ENCODE measurements around the gene CD177. TPM values are rescaled to one million over a fixed set of nuclear protein-coding genes. Genes with fewer than 3 reads are reported as not detected.
"Not testable (repeated sequence)": the region's sequence is repeated elsewhere in the genome, so short reads cannot be mapped to it uniquely, and the experiment has no call there.

CD177 gene
- total and polyA plus RNA-seq, 7 donors: 0.03 to 1.1 (median 0.16) TPM; not detected in 2

DNA sequence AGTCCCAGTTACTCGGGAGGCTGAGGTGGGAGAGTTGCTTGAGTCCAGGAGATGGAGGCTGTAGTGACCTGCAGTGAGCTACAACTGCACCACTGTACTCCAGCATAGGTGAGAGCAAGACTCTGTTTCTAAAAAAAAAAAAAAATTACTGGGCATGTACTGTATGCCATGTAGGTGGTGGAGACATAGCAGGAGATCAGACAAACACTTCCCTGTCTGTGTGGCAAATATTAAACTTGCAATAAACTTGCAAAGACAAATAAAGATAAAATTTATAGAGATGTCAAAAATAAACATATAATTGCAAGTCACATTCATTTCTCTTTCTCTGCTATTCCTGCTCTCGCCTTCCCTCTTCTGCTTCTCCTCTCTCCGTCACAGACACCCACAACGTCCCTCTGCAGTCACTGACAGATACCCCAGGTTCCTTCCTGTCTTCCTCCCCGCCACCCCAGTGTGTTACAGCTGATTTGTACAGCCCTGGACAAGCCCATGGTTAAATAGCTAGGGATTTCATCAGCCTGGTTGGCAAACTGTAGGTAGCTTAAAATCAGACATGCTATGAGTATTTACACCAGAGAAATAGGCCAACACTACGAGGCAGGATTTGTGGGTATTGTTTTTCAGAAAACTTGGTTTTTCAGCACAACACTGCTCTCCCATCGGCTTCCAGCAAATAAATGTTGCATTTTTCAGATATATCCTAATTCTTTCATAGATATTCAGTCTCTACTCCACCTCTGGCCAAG is 1.3 kb upstream of the CD177 start:
- TF ChIP-seq, protein P1, sequence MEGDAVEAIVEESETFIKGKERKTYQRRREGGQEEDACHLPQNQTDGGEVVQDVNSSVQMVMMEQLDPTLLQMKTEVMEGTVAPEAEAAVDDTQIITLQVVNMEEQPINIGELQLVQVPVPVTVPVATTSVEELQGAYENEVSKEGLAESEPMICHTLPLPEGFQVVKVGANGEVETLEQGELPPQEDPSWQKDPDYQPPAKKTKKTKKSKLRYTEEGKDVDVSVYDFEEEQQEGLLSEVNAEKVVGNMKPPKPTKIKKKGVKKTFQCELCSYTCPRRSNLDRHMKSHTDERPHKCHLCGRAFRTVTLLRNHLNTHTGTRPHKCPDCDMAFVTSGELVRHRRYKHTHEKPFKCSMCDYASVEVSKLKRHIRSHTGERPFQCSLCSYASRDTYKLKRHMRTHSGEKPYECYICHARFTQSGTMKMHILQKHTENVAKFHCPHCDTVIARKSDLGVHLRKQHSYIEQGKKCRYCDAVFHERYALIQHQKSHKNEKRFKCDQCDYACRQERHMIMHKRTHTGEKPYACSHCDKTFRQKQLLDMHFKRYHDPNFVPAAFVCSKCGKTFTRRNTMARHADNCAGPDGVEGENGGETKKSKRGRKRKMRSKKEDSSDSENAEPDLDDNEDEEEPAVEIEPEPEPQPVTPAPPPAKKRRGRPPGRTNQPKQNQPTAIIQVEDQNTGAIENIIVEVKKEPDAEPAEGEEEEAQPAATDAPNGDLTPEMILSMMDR (IDR thresholded peaks at IDR 0.05): no peak
- Histone ChIP-seq H3K27me3 (ENCODE audit: insufficient read depth in 3 of 3, low read length in 2 of 3) (peaks cover 2 to 9% (median 3%) of the 10 kb centered on the region in 3 donors), H3K9me3 (no peaks in the 10 kb centered on the region), H3K27ac (no peak overlapping the region), H3K4me3 (no peak overlapping the region), H3K36me3 (ENCODE audit: insufficient read depth in 1 of 2, low read depth in 1 of 2) (no peaks in the 10 kb centered on the region), H3K4me1 (no peaks in the 10 kb centered on the region)
- intact Hi-C loops (cut with DNase I): no loop called here
- DNase-seq (no peak), ATAC-seq (no peak)
- WGBS, 3 donors: 66 to 73% (median 67%) methylated on average over 7 of the region's 7 CpGs

DNA sequence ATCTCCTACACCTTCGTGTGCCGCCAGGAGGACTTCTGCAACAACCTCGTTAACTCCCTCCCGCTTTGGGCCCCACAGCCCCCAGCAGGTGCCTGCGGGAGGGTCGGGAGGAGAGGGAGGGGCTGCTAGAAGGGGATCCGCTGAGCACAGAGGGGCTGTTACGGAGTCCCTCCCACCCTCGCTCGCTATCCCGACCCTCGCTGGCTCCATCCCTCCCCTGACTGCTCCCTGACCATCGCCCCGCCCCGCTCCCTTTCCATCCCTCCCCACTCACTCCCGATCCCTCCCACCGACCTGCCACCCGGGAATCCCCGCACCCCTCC is 780 bp downstream of the CD177 start:
- no peaks in the 10 kb centered on the region for H3K9me3 ChIP-seq
- intact Hi-C loops (cut with DNase I): no loop called here
- no peaks in the 10 kb centered on the region for H3K4me1 ChIP-seq
- H3K27me3 ChIP-seq (ENCODE audit: insufficient read depth in 3 of 3, low read length in 2 of 3): peaks cover 2 to 9% (median 3%) of the 10 kb centered on the region in 3 donors
- H3K36me3 ChIP-seq (ENCODE audit: insufficient read depth in 1 of 2, low read depth in 1 of 2): no peaks in the 10 kb centered on the region
- H3K27ac ChIP-seq: no peak overlapping the region
- H3K4me3 ChIP-seq: no peak overlapping the region
- TF ChIP-seq, protein P1 (IDR thresholded peaks at IDR 0.05): no peak
- no peak for ATAC-seq
- no peak for DNase-seq
- WGBS, 3 donors: 1 to 25% (median 5%) methylated on average over 14 to 19 of the region's 19 CpGs

DNA sequence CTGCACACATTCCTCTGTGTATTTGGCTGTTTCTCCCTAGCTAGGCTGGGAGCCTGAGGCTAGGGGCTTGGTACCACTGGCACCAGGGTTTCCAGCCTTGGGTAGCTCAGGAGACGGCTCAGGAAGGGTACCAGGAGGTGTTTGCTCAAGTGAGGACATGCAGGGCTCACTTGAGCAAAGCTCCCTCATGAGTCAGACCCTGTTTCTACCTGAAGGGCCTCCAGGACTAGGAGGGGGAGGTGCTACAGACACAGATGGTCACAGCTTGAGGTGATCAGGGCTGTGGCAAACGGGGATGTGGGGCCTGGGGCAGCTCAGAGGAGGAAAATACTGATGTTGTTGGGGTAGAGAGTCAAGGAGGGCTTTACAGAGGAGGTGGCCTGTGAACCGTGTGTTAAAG is 3.3 kb downstream of the CD177 start:
- DNase-seq; H3K36me3 ChIP-seq (ENCODE audit: insufficient read depth in 1 of 2, low read depth in 1 of 2); H3K4me3 ChIP-seq; H3K27me3 ChIP-seq (ENCODE audit: insufficient read depth in 3 of 3, low read length in 2 of 3); ATAC-seq; H3K27ac ChIP-seq; H3K4me1 ChIP-seq; H3K9me3 ChIP-seq; intact Hi-C loops (cut with DNase I): not testable (repeated sequence)
- no CpG with 5 or more reads among the region's 3 CpGs for WGBS, 3 donors

DNA sequence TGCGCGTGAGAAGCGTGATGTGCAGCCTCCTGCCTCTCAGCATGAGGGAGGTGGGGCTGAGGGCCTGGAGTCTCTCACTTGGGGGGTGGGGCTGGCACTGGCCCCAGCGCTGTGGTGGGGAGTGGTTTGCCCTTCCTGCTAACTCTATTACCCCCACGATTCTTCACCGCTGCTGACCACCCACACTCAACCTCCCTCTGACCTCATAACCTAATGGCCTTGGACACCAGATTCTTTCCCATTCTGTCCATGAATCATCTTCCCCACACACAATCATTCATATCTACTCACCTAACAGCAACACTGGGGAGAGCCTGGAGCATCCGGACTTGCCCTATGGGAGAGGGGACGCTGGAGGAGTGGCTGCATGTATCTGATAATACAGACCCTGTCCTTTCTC is 8.7 kb downstream of the CD177 start:
- no peaks in the 10 kb centered on the region for H3K36me3 ChIP-seq (ENCODE audit: insufficient read depth in 1 of 2, low read depth in 1 of 2)
- H3K27me3 ChIP-seq (ENCODE audit: insufficient read depth in 3 of 3, low read length in 2 of 3): no peaks in the 10 kb centered on the region
- intact Hi-C loops (cut with DNase I): no loop called here
- no peaks in the 10 kb centered on the region for H3K9me3 ChIP-seq
- WGBS, 3 donors: 55 to 70% (median 65%) methylated on average over 7 to 8 of the region's 8 CpGs
- no peak for ATAC-seq
- no peaks in the 10 kb centered on the region for H3K4me1 ChIP-seq
- H3K4me3 ChIP-seq: no peak overlapping the region
- TF ChIP-seq, protein P1 (IDR thresholded peaks at IDR 0.05): no peak
- H3K27ac ChIP-seq: no peak overlapping the region
- DNase-seq: no peak

DNA sequence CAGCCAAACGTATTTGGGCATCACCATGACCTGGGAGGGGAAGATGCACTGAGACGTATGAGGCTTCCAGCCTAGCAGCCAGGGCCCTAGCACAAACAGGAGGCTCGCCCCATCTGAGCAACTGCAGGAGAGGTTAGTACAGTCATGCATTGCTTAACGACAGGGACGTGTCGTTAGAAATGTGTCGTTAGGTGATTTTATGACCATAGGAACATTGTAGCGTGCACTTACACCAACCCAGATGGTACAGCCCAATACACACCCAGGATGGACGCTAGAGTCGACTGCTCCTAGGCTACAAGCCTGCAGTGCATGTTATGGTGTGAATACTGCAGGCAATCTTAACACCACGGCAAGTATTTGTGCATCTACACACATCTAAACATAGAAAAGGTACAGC is 9.3 kb downstream of the CD177 start:
- DNase-seq (no peak), ATAC-seq (no peak)
- intact Hi-C loops (cut with DNase I): no loop called here
- Histone ChIP-seq H3K36me3 (ENCODE audit: insufficient read depth in 1 of 2, low read depth in 1 of 2) (no peaks in the 10 kb centered on the region), H3K27me3 (ENCODE audit: insufficient read depth in 3 of 3, low read length in 2 of 3) (no peaks in the 10 kb centered on the region), H3K9me3 (no peaks in the 10 kb centered on the region), H3K27ac (no peak overlapping the region), H3K4me1 (no peaks in the 10 kb centered on the region), H3K4me3 (no peak overlapping the region)
- TF ChIP-seq, protein P1 (IDR thresholded peaks at IDR 0.05): no peak
- WGBS, 3 donors: 43 to 62% (median 49%) methylated on average over 10 to 11 of the region's 11 CpGs

DNA sequence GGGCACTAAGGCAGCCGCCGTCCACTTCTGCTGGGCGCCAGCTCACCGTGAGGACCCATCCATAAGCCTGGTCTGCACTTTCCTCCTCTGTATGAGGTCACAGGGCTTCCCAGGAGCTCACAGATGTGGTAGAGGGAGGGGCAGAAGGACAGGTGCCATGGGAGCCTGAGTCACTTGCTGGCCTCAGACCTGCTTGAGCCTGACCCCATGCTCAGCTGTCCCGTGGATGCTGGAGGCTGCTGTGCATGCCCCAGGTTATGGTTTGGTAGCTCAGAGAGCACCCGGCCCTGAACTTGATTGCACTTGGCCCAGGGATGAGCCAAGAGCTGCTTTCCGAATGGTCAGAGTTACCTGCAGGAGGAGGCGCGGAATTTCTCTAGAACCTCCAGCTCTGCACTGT is 12.2 kb downstream of the CD177 start:
- not testable (repeated sequence) for ATAC-seq

More for the DNA sequence above, 12.2 kb downstream of the CD177 start:
- H3K27me3 ChIP-seq (ENCODE audit: insufficient read depth in 3 of 3, low read length in 2 of 3); H3K36me3 ChIP-seq (ENCODE audit: insufficient read depth in 1 of 2, low read depth in 1 of 2); H3K4me1 ChIP-seq; DNase-seq; H3K4me3 ChIP-seq; H3K27ac ChIP-seq; intact Hi-C loops (cut with DNase I); H3K9me3 ChIP-seq: not testable (repeated sequence)
- 72 to 80% (median 75%) methylated on average over 5 of the region's 9 CpGs for WGBS, 3 donors

Measured in psoas muscle (tissue), 8 donors.